Sigmoid colon (tissue), 7 donors: ENCODE results near the gene ARHGAP25. TPM values are rescaled to one million over a fixed set of nuclear protein-coding genes. Genes with fewer than 3 reads are reported as not detected.

Experiments
- DNase-seq: peaks from one replicate; pipeline ENCODE4 v3.0.0-alpha.2; 2019
- H3K27ac ChIP-seq, 4 donors: fragments of 200-600 bp; sonication (generic); one replicate each; pipeline ENCODE4 v1.5.1; 2016 to 2019; ENCODE audit warnings: mild to moderate bottlenecking in 1 of 4
- H3K27me3 ChIP-seq, 3 donors: fragments of 200-600 bp; sonication (generic); one replicate each; pipeline ENCODE4 v1.5.1; 2019; ENCODE audit warnings: mild to moderate bottlenecking in 1 of 3
- H3K36me3 ChIP-seq, 4 donors: fragments of 200-600 bp; sonication (generic); one replicate each; pipeline ENCODE4 v1.5.1; 2016 to 2019
- H3K4me1 ChIP-seq, 4 donors: fragments of 200-600 bp; sonication (generic); one replicate each; pipeline ENCODE4 v1.5.1; 2017 to 2019
- H3K4me3 ChIP-seq, 4 donors: fragments of 200-600 bp; sonication (generic); one replicate each; pipeline ENCODE4 v1.5.1; 2017 to 2019; ENCODE audit warnings: mild to moderate bottlenecking in 2 of 4, moderate library complexity in 1 of 4
- H3K9me3 ChIP-seq, 4 donors: fragments of 200-600 bp in 3 of 4; sonication (generic) in 3 of 4; one replicate each; pipeline versions ENCODE4 v1.5.1 to v1.6.1; 2013 to 2019
- CTCF ChIP-seq, 4 experiments: fragments of 450-650 bp in 3 of 4; fragments of 200-600 bp in 1 of 4; IDR thresholded peaks; one replicate each; pipeline ENCODE4 v1.5.1; 2016 to 2019; ENCODE audit warnings: antibody characterized with exemption in 4 of 4, mild to moderate bottlenecking in 3 of 4, moderate library complexity in 2 of 4
- EP300 ChIP-seq, 4 donors: sonication (generic); formaldehyde crosslinking; IDR thresholded peaks; one replicate each; pipeline ENCODE4 v1.6.1; 2017; ENCODE audit warnings: antibody characterized with exemption in 4 of 4
- POLR2A ChIP-seq, 2 donors: fragments of 450-650 bp; IDR thresholded peaks; one replicate each; pipeline ENCODE4 v1.6.1; 2016; ENCODE audit warnings: antibody characterized with exemption in 2 of 2, mild to moderate bottlenecking in 2 of 2, moderate library complexity in 2 of 2
- POLR2AphosphoS5 ChIP-seq, 4 donors: sonication (generic); formaldehyde crosslinking; IDR thresholded peaks; one replicate each; pipeline ENCODE4 v1.6.1; 2017; ENCODE audit warnings: antibody characterized with exemption in 4 of 4
- WGBS, 2 donors: extraction: QIAGEN DNeasy Blood & Tissue Kit; methylation state at CpG; one replicate each; pipeline ENCODE4 v1.1.7; 2013; 5-methylcytosine and 5-hydroxymethylcytosine counted together
- intact Hi-C: fragments of 100-400 bp; cut with DNase I; formaldehyde crosslinking; loops from one replicate; pipeline ENCODE4 v1.15.1; 2023
- polyA plus RNA-seq, 3 donors: library from polyadenylated mRNA; stranded (reverse); fragments of 200-250 nt; gene quantifications; one replicate each; pipeline ENCODE4 v1.2.3, GENCODE V29; 2013
- total RNA-seq, 4 donors: library from RNA; depleted of rRNA; stranded (reverse); fragments of >200 nt; gene quantifications; one replicate each; pipeline ENCODE4 v1.1.0, GENCODE V29; 2016
- donor health status: healthy with polysubstance abuse.
- donor health status: Bipolar disorder and iron deficiency.
- donor health status: healthy.

Gene ARHGAP25
- total RNA-seq (1 to 10 TPM; 2.6 to 6.4 (median 5.7) TPM), polyA plus RNA-seq (10 to 100 TPM in 1 of 3 donors, 1 to 10 TPM in 2; 2.8 to 18.1 (median 7.2) TPM)

GRCh38 chr2:68734688-68735525, at the start of gene ARHGAP25:
Gene ARHGAP25 (plus strand): TSS chr2:68734811. CDS start chr2:68735200, 389 bp downstream.
- Histone ChIP-seq H3K4me3 (peak within 1 kb of the TSS in 3 of 4 donors; percentile 1 to 33 (median 15)), H3K4me1 (no peaks in the 10 kb centered on the region), H3K9me3 (no peaks in the 10 kb centered on the region), H3K36me3 (no peaks in the 10 kb centered on the region), H3K27me3 (no peaks in the 10 kb centered on the region), H3K27ac (peak within 1 kb of the TSS in 3 of 4 donors; percentile 9 to 48 (median 11))
- TF ChIP-seq POLR2A (IDR thresholded peaks at IDR 0.05) (no peak), POLR2AphosphoS5 (IDR thresholded peaks at IDR 0.05) (peak in 1 of 4 donors; percentile 38)
- intact Hi-C loops = no loop called here
- 43 to 76% methylated on average over 12 of the region's 12 CpGs for WGBS, 2 donors
- no peak for DNase-seq

GRCh38 chr2:68686178-68686577, 48.4 kb upstream of the ARHGAP25 start:
- intact Hi-C loops = no loop called here
- no peaks in the 10 kb centered on the region for H3K4me1 ChIP-seq
- 85% methylated on average over 5 of the region's 5 CpGs for WGBS, 2 donors
- no peak overlapping the region for H3K4me3 ChIP-seq
- DNase-seq = no peak
- TF ChIP-seq CTCF (IDR thresholded peaks at IDR 0.05) = no peak
- no peak for TF ChIP-seq POLR2A (IDR thresholded peaks at IDR 0.05)
- TF ChIP-seq POLR2AphosphoS5 (IDR thresholded peaks at IDR 0.05) = no peak
- TF ChIP-seq EP300 (IDR thresholded peaks at IDR 0.05) = no peak
- H3K9me3 ChIP-seq = no peaks in the 10 kb centered on the region
- no peaks in the 10 kb centered on the region for H3K27me3 ChIP-seq
- H3K27ac ChIP-seq = no peak overlapping the region
- H3K36me3 ChIP-seq = no peaks in the 10 kb centered on the region

- Histone ChIP-seq H3K27me3 (no peaks in the 10 kb centered on the region), H3K9me3 (no peaks in the 10 kb centered on the region), H3K4me3 (no peak overlapping the region), H3K27ac (no peak overlapping the region), H3K36me3 (no peaks in the 10 kb centered on the region), H3K4me1 (no peaks in the 10 kb centered on the region)
- intact Hi-C loops = no loop called here
- DNase-seq = no peak
- no peak for TF ChIP-seq CTCF (IDR thresholded peaks at IDR 0.05)
- no peak for TF ChIP-seq EP300 (IDR thresholded peaks at IDR 0.05)
- no peak for TF ChIP-seq POLR2AphosphoS5 (IDR thresholded peaks at IDR 0.05)
- no peak for TF ChIP-seq POLR2A (IDR thresholded peaks at IDR 0.05)
- WGBS, 2 donors = 91 to 92% methylated on average over 1 of the region's 1 CpG
Observed at GRCh38 chr2:68687018-68687417, 47.6 kb upstream of the ARHGAP25 start.

GRCh38 chr2:68689553-68690537, 44.8 kb upstream of the ARHGAP25 start:
- no peaks in the 10 kb centered on the region for H3K27me3 ChIP-seq
- DNase-seq = no peak
- no peak overlapping the region for H3K4me3 ChIP-seq
- no peak for TF ChIP-seq POLR2AphosphoS5 (IDR thresholded peaks at IDR 0.05)
- no peak for TF ChIP-seq POLR2A (IDR thresholded peaks at IDR 0.05)
- no peak for TF ChIP-seq CTCF (IDR thresholded peaks at IDR 0.05)
- no peak for TF ChIP-seq EP300 (IDR thresholded peaks at IDR 0.05)
- no peak overlapping the region for H3K27ac ChIP-seq
- intact Hi-C loops = no loop called here
- no peaks in the 10 kb centered on the region for H3K4me1 ChIP-seq
- WGBS, 2 donors = 43 to 70% methylated on average over 7 of the region's 7 CpGs
- no peaks in the 10 kb centered on the region for H3K9me3 ChIP-seq
- H3K36me3 ChIP-seq = no peaks in the 10 kb centered on the region

- intact Hi-C loops = no loop called here
- no peak for DNase-seq
- 87 to 89% methylated on average over 3 of the region's 3 CpGs for WGBS, 2 donors
- Histone ChIP-seq H3K27me3 (no peaks in the 10 kb centered on the region), H3K4me1 (no peaks in the 10 kb centered on the region), H3K4me3 (no peak overlapping the region), H3K27ac (no peak overlapping the region), H3K36me3 (no peaks in the 10 kb centered on the region), H3K9me3 (no peaks in the 10 kb centered on the region)
- TF ChIP-seq POLR2A (IDR thresholded peaks at IDR 0.05) (no peak), POLR2AphosphoS5 (IDR thresholded peaks at IDR 0.05) (no peak), EP300 (IDR thresholded peaks at IDR 0.05) (no peak), CTCF (IDR thresholded peaks at IDR 0.05) (no peak)
Observed at GRCh38 chr2:68690851-68691250, 43.8 kb upstream of the ARHGAP25 start.
